ENCODE results near the gene VAPB. TPM values are rescaled to one million over a fixed set of nuclear protein-coding genes. Genes with fewer than 3 reads are reported as not detected.

VAPB gene
- total and polyA plus RNA-seq, 4 donors, result 20.9 to 50.6 (median 35.3) TPM

DNA sequence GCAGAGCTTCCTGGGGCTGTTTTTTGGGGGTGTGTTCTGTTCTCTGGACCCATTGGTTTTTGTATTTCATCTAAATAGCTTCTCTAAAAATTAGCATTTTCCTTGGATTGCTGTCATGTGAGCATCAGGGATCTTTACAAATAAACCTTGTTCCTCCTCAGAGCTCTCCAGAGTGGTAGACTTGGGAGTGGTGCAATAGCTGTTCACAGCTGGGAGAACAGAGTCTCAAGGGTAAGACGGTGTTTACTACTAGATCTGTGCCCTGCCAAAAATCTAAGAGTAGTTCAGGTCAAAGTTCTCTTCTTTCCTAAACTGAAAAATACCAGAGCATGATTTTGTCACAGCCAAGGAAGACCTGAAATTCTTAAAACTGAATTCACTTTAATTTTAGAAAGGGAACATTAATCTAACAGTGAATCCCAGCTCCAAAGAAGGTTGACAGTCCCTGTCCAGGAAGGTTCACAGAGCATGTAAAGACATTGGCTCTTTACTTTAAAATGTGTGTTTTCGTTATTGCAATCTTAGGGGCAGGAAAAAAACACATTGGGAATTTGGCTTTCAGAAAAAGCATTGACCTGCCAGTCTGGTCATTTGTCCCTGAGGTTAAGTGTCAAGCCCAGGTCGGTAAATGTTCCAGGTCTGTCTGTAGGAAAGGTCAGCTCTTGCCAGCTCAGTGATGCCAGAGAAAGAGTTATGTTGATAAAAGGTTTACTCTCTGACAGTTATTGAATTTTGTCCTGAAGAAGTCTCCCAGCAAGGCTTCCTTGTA, 43.3 kb downstream of the VAPB start:
- WGBS, 2 donors, result 63 to 69% methylated on average over 3 of the region's 3 CpGs
- H3K27me3 ChIP-seq (ENCODE audit: control insufficient read depth in 1 of 2, insufficient read depth in 2 of 2, low read length in 1 of 2), result no peaks in the 10 kb centered on the region
- H3K4me3 ChIP-seq (ENCODE audit: low read length in 2 of 2), result no peak overlapping the region
- no peak overlapping the region for H3K27ac ChIP-seq (ENCODE audit: low read depth in 1 of 2, low read length in 2 of 2)
- no peaks in the 10 kb centered on the region for H3K36me3 ChIP-seq (ENCODE audit: control insufficient read depth in 1 of 2, insufficient read depth in 2 of 2, low read length in 1 of 2)
- H3K9me3 ChIP-seq (ENCODE audit: control insufficient read depth, low read length), result no peaks in the 10 kb centered on the region
- H3K4me1 ChIP-seq (ENCODE audit: control insufficient read depth in 1 of 2, insufficient read depth in 2 of 2, low read length in 2 of 2), result peaks cover 0 to 1% of the 10 kb centered on the region in 2 donors
- ATAC-seq (ENCODE audit: low FRiP score) (no peak), DNase-seq (no peak)
- intact Hi-C loops (cut with DNase I), result no loop called here

GRCh38 chr20:58433029-58433647, 44.1 kb downstream of the VAPB start:
- Histone ChIP-seq H3K4me3 (ENCODE audit: low read length in 2 of 2) (no peak overlapping the region), H3K27ac (ENCODE audit: low read depth in 1 of 2, low read length in 2 of 2) (no peak overlapping the region), H3K9me3 (ENCODE audit: control insufficient read depth, low read length) (no peaks in the 10 kb centered on the region), H3K36me3 (ENCODE audit: control insufficient read depth in 1 of 2, insufficient read depth in 2 of 2, low read length in 1 of 2) (peaks cover 0 to 3% of the 10 kb centered on the region in 2 donors), H3K4me1 (ENCODE audit: control insufficient read depth in 1 of 2, insufficient read depth in 2 of 2, low read length in 2 of 2) (peaks cover 0 to 1% of the 10 kb centered on the region in 2 donors), H3K27me3 (ENCODE audit: control insufficient read depth in 1 of 2, insufficient read depth in 2 of 2, low read length in 1 of 2) (no peaks in the 10 kb centered on the region)
- ATAC-seq (ENCODE audit: low FRiP score) (no peak), DNase-seq (no peak)
- intact Hi-C loops (cut with DNase I), result no loop called here
- WGBS, 2 donors, result 86 to 91% methylated on average over 2 of the region's 2 CpGs

DNA sequence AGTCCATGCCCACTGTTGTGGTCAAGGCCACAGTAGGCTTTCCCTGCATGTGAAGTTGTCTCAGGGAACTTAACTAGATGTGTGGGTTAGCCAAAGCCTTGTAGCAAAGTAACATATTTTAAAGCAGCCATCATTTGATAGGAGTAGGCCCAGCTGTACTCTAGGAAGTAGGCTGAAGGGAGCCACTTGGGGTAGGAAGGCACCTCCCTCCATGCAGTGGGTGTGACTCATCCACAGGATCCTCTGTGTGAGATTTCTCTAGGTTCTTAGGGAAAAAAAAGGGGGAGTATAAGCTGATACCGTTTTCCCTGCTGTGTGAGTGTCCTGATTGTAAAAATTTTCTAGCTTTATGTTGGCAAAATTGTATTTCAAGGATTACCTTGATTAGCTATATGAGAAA, 44.7 kb downstream of the VAPB start:
- DNase-seq (no peak), ATAC-seq (ENCODE audit: low FRiP score) (no peak)
- Histone ChIP-seq H3K27ac (ENCODE audit: low read depth in 1 of 2, low read length in 2 of 2) (no peak overlapping the region), H3K4me1 (ENCODE audit: control insufficient read depth in 1 of 2, insufficient read depth in 2 of 2, low read length in 2 of 2) (peaks cover 0 to 1% of the 10 kb centered on the region in 2 donors), H3K27me3 (ENCODE audit: control insufficient read depth in 1 of 2, insufficient read depth in 2 of 2, low read length in 1 of 2) (no peaks in the 10 kb centered on the region), H3K36me3 (ENCODE audit: control insufficient read depth in 1 of 2, insufficient read depth in 2 of 2, low read length in 1 of 2) (peaks cover 0 to 3% of the 10 kb centered on the region in 2 donors), H3K9me3 (ENCODE audit: control insufficient read depth, low read length) (peaks cover 1% of the 10 kb centered on the region), H3K4me3 (ENCODE audit: low read length in 2 of 2) (no peak overlapping the region)
- WGBS, 2 donors, result 41 to 70% methylated on average over 1 of the region's 1 CpG
- intact Hi-C loops (cut with DNase I), result no loop called here

DNA sequence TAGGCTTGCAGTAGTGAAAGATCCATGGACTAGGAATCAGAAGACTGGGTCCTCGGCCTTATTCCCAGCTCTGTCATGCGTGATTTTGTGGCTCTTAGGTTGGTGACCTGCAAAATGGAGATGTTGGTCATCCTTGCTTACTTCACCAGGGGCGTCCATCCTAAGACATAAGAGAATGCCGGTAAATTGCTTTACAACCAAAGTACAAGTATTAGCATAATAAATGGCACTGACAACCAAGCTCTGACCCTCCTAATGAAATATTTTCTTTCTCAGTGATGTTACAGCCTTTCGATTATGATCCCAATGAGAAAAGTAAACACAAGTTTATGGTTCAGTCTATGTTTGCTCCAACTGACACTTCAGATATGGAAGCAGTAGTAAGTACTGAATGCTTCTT, 45.3 kb downstream of the VAPB start:
- peaks cover 1% of the 10 kb centered on the region for H3K9me3 ChIP-seq (ENCODE audit: control insufficient read depth, low read length)
- ATAC-seq (ENCODE audit: low FRiP score), result no peak
- DNase-seq, result no peak
- H3K36me3 ChIP-seq (ENCODE audit: control insufficient read depth in 1 of 2, insufficient read depth in 2 of 2, low read length in 1 of 2), result peaks cover 0 to 3% of the 10 kb centered on the region in 2 donors
- H3K27me3 ChIP-seq (ENCODE audit: control insufficient read depth in 1 of 2, insufficient read depth in 2 of 2, low read length in 1 of 2), result no peaks in the 10 kb centered on the region
- H3K4me3 ChIP-seq (ENCODE audit: low read length in 2 of 2), result no peak overlapping the region
- no peak overlapping the region for H3K27ac ChIP-seq (ENCODE audit: low read depth in 1 of 2, low read length in 2 of 2)
- H3K4me1 ChIP-seq (ENCODE audit: control insufficient read depth in 1 of 2, insufficient read depth in 2 of 2, low read length in 2 of 2), result peaks cover 0 to 1% of the 10 kb centered on the region in 2 donors
- intact Hi-C loops (cut with DNase I), result no loop called here
- 91 to 93% methylated on average over 5 of the region's 5 CpGs for WGBS, 2 donors

DNA sequence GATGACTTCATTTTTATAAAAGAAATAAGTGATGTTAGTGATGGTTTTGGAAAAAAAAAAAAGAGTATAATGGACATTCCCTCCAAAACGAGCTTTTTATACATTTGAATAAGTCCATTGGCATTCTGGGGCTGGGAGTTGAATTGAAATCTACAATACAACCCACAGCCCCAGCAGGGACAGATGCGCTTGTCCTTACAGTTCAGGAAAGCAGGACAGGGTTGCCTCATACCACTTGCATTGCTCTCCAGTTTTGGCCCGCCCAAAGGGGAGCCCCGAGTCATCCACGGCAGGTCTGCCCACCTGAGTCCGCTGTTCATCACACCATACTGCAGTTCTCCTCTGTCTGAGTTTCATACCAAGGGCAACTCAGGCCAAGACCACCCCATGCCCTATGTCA, 46.2 kb downstream of the VAPB start:
- Histone ChIP-seq H3K27me3 (ENCODE audit: control insufficient read depth in 1 of 2, insufficient read depth in 2 of 2, low read length in 1 of 2) (no peaks in the 10 kb centered on the region), H3K27ac (ENCODE audit: low read depth in 1 of 2, low read length in 2 of 2) (no peak overlapping the region), H3K36me3 (ENCODE audit: control insufficient read depth in 1 of 2, insufficient read depth in 2 of 2, low read length in 1 of 2) (peaks cover 0 to 3% of the 10 kb centered on the region in 2 donors), H3K4me1 (ENCODE audit: control insufficient read depth in 1 of 2, insufficient read depth in 2 of 2, low read length in 2 of 2) (peaks cover 0 to 1% of the 10 kb centered on the region in 2 donors), H3K4me3 (ENCODE audit: low read length in 2 of 2) (no peak overlapping the region), H3K9me3 (ENCODE audit: control insufficient read depth, low read length) (peaks cover 1% of the 10 kb centered on the region)
- ATAC-seq (ENCODE audit: low FRiP score) (no peak), DNase-seq (no peak)
- 90 to 91% methylated on average over 6 of the region's 6 CpGs for WGBS, 2 donors
- intact Hi-C loops (cut with DNase I), result no loop called here

DNA sequence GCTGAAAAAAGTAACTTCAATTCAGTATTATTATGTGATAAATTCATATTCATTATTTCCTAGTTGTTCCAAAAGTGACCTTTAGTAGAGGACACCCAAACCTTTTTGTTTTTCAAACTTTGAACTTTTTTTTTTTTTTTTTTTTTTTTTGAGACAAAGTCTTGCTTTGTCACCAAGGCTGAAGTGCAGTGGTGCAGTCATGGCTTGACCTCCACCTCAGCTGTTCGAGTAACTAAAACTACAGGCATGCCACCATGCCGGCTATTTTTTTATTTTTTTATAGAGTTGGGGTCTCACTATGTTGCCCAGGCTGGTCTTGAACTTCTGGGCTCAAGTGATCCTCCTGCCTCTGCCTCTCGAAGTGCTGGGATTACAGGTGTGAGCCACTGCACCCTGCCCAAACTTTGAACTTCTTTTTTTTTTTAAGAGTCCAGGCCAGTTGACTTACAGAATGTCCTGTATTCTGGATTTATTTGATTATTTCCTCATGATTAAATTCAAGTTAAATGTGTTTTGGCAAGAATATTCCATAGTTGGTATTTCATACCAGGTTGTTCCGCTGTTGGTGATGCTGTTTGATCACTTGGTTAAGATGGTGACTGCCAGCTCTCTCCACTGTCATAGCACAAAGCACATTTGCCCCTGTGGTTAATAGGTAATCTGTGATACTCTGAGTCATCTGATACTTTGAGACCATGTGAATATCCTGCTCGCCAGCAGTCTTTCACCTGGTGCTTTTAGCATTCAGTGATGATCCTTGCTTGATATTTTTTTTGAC, 48.0 kb downstream of the VAPB start:
- Histone ChIP-seq H3K27me3 (ENCODE audit: control insufficient read depth in 1 of 2, insufficient read depth in 2 of 2, low read length in 1 of 2) (no peaks in the 10 kb centered on the region), H3K4me3 (ENCODE audit: low read length in 2 of 2) (no peak overlapping the region), H3K27ac (ENCODE audit: low read depth in 1 of 2, low read length in 2 of 2) (no peak overlapping the region), H3K9me3 (ENCODE audit: control insufficient read depth, low read length) (peaks cover 1% of the 10 kb centered on the region), H3K36me3 (ENCODE audit: control insufficient read depth in 1 of 2, insufficient read depth in 2 of 2, low read length in 1 of 2) (peaks cover 0 to 3% of the 10 kb centered on the region in 2 donors), H3K4me1 (ENCODE audit: control insufficient read depth in 1 of 2, insufficient read depth in 2 of 2, low read length in 2 of 2) (peaks cover 0 to 1% of the 10 kb centered on the region in 2 donors)
- ATAC-seq (ENCODE audit: low FRiP score) (no peak), DNase-seq (no peak)
- 95 to 96% methylated on average over 5 of the region's 5 CpGs for WGBS, 2 donors
- intact Hi-C loops (cut with DNase I), result no loop called here

DNA sequence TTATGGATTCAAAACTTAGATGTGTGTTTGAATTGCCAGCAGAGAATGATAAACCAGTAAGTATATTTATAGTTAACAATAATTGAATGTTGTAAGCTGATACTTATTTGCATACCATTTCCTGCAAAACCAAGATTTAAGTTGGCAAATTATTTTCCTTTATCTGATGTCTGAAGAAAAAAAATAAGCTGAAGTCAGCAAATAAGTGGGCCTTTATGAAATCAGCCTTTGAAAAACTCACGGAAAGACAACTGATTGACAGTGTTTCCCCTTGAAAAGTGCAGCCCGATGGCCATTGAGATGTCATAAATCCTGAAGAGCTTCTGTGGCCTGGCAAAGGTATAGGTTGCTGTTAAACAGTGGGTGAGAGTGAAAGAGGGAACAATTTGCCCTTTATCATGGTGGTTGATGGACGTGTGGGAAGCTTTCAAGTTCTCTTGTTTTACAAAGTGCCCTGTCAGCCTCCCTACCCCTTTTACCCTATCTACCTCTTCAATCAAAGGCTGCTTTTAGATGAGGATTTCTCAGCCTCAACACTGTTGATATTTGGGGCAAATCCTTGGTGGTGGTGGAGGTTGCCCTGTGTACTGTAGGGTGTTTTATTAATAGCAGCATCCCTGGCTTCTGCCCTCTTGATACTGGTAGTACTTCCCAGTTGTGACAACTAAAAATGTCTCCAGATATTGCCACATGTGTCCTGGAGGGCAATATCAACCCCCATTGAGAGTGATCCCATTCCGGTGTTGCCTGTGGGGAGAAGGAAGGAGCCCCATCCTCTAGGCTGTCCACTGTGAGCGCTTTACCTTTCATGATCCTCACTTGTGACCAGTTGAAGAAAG, 50.2 kb downstream of the VAPB start:
- no peak for ATAC-seq (ENCODE audit: low FRiP score)
- intact Hi-C loops (cut with DNase I), result no loop called here
- Histone ChIP-seq H3K4me1 (ENCODE audit: control insufficient read depth in 1 of 2, insufficient read depth in 2 of 2, low read length in 2 of 2) (no peaks in the 10 kb centered on the region), H3K27ac (ENCODE audit: low read depth in 1 of 2, low read length in 2 of 2) (no peak overlapping the region), H3K4me3 (ENCODE audit: low read length in 2 of 2) (no peak overlapping the region), H3K27me3 (ENCODE audit: control insufficient read depth in 1 of 2, insufficient read depth in 2 of 2, low read length in 1 of 2) (no peaks in the 10 kb centered on the region), H3K9me3 (ENCODE audit: control insufficient read depth, low read length) (peaks cover 1% of the 10 kb centered on the region), H3K36me3 (ENCODE audit: control insufficient read depth in 1 of 2, insufficient read depth in 2 of 2, low read length in 1 of 2) (peaks cover 2 to 3% of the 10 kb centered on the region in 2 donors)
- no peak for DNase-seq
- WGBS, 2 donors, result 83 to 89% methylated on average over 5 of the region's 5 CpGs

DNA sequence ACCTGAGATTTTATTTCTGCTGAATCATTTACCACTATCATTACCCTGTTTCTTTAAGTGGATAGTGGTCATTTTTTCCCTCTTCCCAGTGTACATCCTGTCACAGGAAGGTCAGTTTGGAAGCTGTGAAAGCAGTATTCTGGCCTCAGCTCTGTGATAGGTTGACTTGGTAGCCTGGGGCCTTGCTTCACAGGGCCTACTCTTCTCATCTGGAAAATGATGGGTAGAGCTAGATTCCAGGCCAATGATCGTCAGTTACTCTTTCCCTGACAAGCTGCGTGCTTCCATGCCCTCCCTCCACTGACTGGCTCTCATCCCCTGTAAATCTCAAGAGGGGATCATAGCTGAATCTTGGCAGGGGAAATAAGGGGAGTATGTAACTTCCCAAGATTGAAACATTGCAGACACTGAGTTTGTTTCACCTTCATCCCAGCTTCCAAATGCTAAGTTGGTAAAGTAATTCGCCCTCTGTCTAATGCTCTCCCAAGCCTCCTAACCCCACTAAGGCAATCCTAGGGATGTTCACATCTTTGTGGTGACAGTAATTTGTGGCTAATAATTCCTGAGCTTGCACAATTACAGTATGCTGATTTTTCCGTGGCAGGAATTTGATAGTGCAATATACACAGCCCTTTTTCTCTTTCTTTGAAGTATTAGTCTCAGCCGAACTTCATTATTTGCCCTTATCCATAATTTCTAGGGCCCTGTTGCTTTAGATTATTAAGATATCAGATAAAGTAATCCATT, 51.2 kb downstream of the VAPB start:
- 89 to 90% methylated on average over 5 of the region's 5 CpGs for WGBS, 2 donors
- H3K27me3 ChIP-seq (ENCODE audit: control insufficient read depth in 1 of 2, insufficient read depth in 2 of 2, low read length in 1 of 2), result no peaks in the 10 kb centered on the region
- H3K4me3 ChIP-seq (ENCODE audit: low read length in 2 of 2), result no peak overlapping the region
- ATAC-seq (ENCODE audit: low FRiP score) (no peak), DNase-seq (no peak)
- peaks cover 2 to 3% of the 10 kb centered on the region in 2 donors for H3K36me3 ChIP-seq (ENCODE audit: control insufficient read depth in 1 of 2, insufficient read depth in 2 of 2, low read length in 1 of 2)
- intact Hi-C loops (cut with DNase I), result no loop called here
- H3K9me3 ChIP-seq (ENCODE audit: control insufficient read depth, low read length), result peaks cover 1% of the 10 kb centered on the region
- no peak overlapping the region for H3K27ac ChIP-seq (ENCODE audit: low read depth in 1 of 2, low read length in 2 of 2)
- no peaks in the 10 kb centered on the region for H3K4me1 ChIP-seq (ENCODE audit: control insufficient read depth in 1 of 2, insufficient read depth in 2 of 2, low read length in 2 of 2)
